VCaP (cell line): Measurements from ENCODE around the gene SCAPER.

ENCODE experiments used
- H3K27ac ChIP-seq: fragments of 450-650 bp; 2 replicates; pipeline ENCODE4 v1.5.1; 2017
- CTCF ChIP-seq: fragments of 450-650 bp; conservative IDR thresholded peaks from 2 replicates; pipeline ENCODE4 v1.5.1; 2017; ENCODE audit warnings: mild to moderate bottlenecking, moderate library complexity

SCAPER gene

DNA sequence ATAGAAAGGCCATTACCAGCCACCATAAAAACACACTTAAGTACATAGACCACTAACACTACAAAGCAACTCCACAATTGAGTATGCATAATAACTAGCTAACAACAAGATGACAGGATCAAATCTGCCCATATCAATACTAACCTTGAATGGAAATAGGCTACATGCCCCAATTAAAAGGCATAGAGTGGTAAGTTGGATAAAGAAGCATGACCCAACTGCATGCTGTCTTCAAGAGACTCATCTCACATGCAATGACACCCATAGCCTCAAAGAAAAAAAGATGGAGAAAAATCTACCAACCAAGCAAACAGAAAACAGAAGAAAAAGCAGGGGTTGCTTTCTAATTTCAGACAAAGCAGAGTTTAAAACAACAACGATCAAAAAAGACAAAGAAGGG, 349.9 kb downstream of the SCAPER start:
- TF ChIP-seq CTCF = no peak

GRCh38 chr15:76553564-76553963, 351.6 kb downstream of the SCAPER start:
- TF ChIP-seq CTCF = no peak

More for the DNA sequence above, 349.9 kb downstream of the SCAPER start:
- no peak overlapping the region for H3K27ac ChIP-seq

GRCh38 chr15:76553102-76553501, 352.0 kb downstream of the SCAPER start:
- no peak overlapping the region for H3K27ac ChIP-seq
- TF ChIP-seq CTCF = no peak

More at GRCh38 chr15:76553564-76553963, 351.6 kb downstream of the SCAPER start:
- H3K27ac ChIP-seq = no peak overlapping the region

DNA sequence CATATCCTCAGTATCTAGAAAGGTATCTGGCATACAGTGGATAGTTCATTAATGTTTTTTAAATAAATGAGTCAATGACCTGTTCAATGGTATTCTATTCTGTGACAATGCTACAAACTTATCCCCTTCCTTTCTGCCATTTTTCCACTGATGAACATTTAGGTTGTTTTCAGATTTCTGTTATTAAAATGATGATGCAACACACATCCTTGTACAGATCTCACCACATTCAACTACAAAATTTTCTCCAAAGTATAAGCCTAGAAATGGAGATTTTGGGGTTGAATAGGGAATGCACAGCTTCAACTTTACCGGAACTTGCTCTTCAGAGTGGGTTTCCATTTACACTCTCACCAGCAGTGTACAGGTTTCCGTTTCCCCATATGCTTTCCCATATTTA, 358.3 kb downstream of the SCAPER start:
- TF ChIP-seq CTCF = no peak
- no peak overlapping the region for H3K27ac ChIP-seq

DNA sequence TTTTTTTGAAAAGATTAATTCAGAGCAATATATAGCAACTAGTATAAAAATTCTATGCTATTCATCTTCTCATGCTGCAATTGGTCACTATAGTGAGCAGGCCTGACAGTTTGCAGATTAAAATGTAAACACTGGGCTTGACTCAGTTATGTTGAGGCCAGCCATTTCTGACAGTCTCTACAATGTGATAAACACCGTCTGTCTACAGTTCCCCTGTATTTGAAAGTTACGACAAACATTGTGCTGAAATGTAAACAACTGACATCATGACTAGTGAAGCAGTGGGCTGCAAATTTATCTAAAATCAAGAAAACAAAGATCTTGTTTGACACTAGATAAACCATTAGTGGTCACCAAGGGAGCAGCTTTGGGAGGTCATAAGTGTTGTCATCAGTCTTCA, 371.1 kb downstream of the SCAPER start:
- TF ChIP-seq CTCF = no peak
- no peak overlapping the region for H3K27ac ChIP-seq

DNA sequence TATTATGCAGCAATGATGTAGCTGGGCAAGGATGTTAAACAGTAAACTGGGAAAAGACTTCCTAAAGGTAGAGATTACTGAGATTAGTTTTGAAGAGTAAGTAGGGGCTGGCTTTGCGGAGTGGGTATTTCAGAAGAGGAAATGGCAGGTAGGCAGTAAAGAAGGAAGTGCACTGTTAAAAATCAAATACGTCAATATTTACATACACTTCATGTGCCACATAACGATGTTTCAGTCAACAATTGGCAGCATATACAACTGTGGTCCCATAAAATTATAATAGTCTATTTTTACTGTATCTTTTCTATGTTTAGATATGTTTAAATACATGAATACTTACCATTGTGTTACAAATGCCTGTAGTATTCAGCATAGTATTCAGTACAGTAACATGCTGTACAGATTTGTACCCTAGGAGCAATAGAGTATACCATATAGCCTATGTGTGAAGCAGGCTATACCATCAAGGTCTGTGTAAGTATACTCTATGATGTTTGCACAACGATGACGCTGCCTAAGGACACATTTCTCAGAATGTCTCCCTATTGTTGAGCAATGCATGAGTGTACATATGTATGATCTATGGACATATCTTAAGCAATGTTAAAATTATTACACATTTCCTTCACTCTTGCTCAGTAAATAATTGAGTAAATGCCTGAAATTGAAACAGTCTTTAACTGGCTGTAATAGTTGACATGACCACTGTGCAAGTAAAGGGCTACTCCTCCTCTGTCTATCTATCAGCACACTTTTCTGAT, 371.9 kb downstream of the SCAPER start:
- H3K27ac ChIP-seq = no peak overlapping the region

GRCh38 chr15:76529911-76530310, 375.2 kb downstream of the SCAPER start:
- no peak for TF ChIP-seq CTCF
- H3K27ac ChIP-seq = no peak overlapping the region

More for the DNA sequence above, 371.9 kb downstream of the SCAPER start:
- TF ChIP-seq CTCF = no peak; the same call in 1 of the 2 replicates
